Mesendoderm (in vitro differentiated cells): Measurements from ENCODE around the gene TTC23.
A peak's percentile ranks its signal among the peaks of the same experiment; 100 is the strongest.

Source experiments
- DNase-seq: peaks from one replicate; pipeline ENCODE4 v3.0.0; 2013
- H2AK5ac ChIP-seq: 2 replicates; pipeline ENCODE4 v1.6.1; 2013; ENCODE audit warnings: low read length, inconsistent platforms
- H2BK120ac ChIP-seq: 2 replicates; pipeline ENCODE4 v1.6.1; 2013; ENCODE audit warnings: low read depth, mild to moderate bottlenecking, low read length, moderate library complexity, mixed read lengths
- H2BK15ac ChIP-seq: replicated peaks from 2 replicates; pipeline ENCODE4 v1.6.1; 2013; ENCODE audit warnings: low read depth, mild to moderate bottlenecking, moderate library complexity
- H2BK5ac ChIP-seq: 2 replicates; pipeline ENCODE4 v1.6.1; 2013; ENCODE audit warnings: low read length, inconsistent platforms
- H3K18ac ChIP-seq: 2 replicates; pipeline ENCODE4 v1.6.1; 2013; ENCODE audit warnings: mild to moderate bottlenecking, low read length, mixed read lengths
- H3K23ac ChIP-seq: one replicate; pipeline ENCODE4 v1.6.1; 2013; ENCODE audit warnings: low read length
- H3K27ac ChIP-seq: 2 replicates; pipeline ENCODE4 v1.5.1; 2013; ENCODE audit warnings: low read depth, mild to moderate bottlenecking, inconsistent platforms, low read length, moderate library complexity
- H3K27me3 ChIP-seq: 2 replicates; pipeline ENCODE4 v1.6.1; 2013; ENCODE audit warnings: low read length, control low read depth, mild to moderate bottlenecking, inconsistent platforms; ENCODE audit not compliant: insufficient read depth, poor library complexity
- H3K36me3 ChIP-seq: 2 replicates; pipeline ENCODE4 v1.6.1; 2013; ENCODE audit warnings: low read length, inconsistent platforms; ENCODE audit not compliant: control insufficient read depth, insufficient read depth
- H3K4ac ChIP-seq: one replicate; pipeline ENCODE4 v1.6.1; 2013; ENCODE audit warnings: low read depth, mild to moderate bottlenecking, low read length, moderate library complexity
- H3K4me1 ChIP-seq: 2 replicates; pipeline ENCODE4 v1.6.1; 2013; ENCODE audit warnings: low read depth, low read length, inconsistent platforms; ENCODE audit not compliant: control insufficient read depth
- H3K4me2 ChIP-seq: 2 replicates; pipeline ENCODE4 v1.6.1; 2013; ENCODE audit warnings: low read length
- H3K4me3 ChIP-seq: 2 replicates; pipeline ENCODE4 v1.5.1; 2013; ENCODE audit warnings: mild to moderate bottlenecking, low read length
- H3K56ac ChIP-seq: one replicate; pipeline ENCODE4 v1.6.1; 2013; ENCODE audit warnings: low read length
- H3K79me1 ChIP-seq: 2 replicates; pipeline ENCODE4 v1.6.1; 2013; ENCODE audit warnings: low read length, inconsistent platforms
- H3K79me2 ChIP-seq: 2 replicates; pipeline ENCODE4 v1.6.1; 2013; ENCODE audit warnings: mild to moderate bottlenecking, low read length; ENCODE audit not compliant: control insufficient read depth, insufficient read depth
- H3K9ac ChIP-seq: 2 replicates; pipeline ENCODE4 v1.6.1; 2013; ENCODE audit warnings: low read length, inconsistent platforms
- H4K5ac ChIP-seq: one replicate; pipeline ENCODE4 v1.6.1; 2013; ENCODE audit warnings: low read length
- H4K8ac ChIP-seq: one replicate; pipeline ENCODE4 v1.6.1; 2013; ENCODE audit warnings: low read depth, mild to moderate bottlenecking, control low read depth, low read length, moderate library complexity
- WGBS: extraction: QIAGEN DNeasy Blood & Tissue Kit; methylation state at CpG from one replicate; pipeline ENCODE4 v1.1.7; 2013; ENCODE audit warnings: low lambda C conversion rate, missing lambda C conversion rate; ENCODE audit not compliant: insufficient coverage; ENCODE audit errors: extremely low coverage; 5-methylcytosine and 5-hydroxymethylcytosine counted together

The TTC23 gene

DNA sequence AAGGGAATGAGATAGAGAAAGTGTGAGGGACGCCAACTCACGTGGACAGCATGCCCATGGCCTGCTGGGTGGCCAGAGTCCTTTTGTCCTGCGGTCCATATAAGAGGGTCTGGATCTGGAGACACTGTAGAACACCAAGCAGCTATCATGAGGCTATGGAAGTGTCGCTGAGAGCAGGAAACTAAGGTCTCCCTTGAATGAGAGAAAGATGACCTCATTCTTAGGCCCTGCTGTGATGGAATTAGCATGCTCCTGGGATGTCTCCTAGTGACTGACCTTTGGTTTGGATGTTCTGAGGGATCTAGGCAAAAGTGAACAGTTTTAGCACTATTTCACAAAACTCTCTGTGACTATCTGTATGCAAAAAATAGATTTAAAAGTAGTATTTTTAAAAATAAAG lies 110.1 kb downstream of the TTC23 start:
- Histone ChIP-seq H4K5ac (no peak overlapping the region), H3K9ac (no peak overlapping the region), H3K79me1 (no peaks in the 10 kb centered on the region), H3K4me2 (no peak overlapping the region), H3K4ac (no peak overlapping the region), H3K36me3 (no peaks in the 10 kb centered on the region), H3K27ac (peak overlapping the region; percentile 38), H3K56ac (no peak overlapping the region), H3K4me1 (peaks cover 20% of the 10 kb centered on the region), H3K23ac (no peak overlapping the region), H3K27me3 (no peaks in the 10 kb centered on the region), H3K79me2 (no peaks in the 10 kb centered on the region), H2BK5ac (no peak overlapping the region), H3K18ac (no peak overlapping the region), H4K8ac (no peak overlapping the region), H2BK15ac (no peak overlapping the region), H3K4me3 (no peak overlapping the region), H2AK5ac (no peak overlapping the region), H2BK120ac (no peak overlapping the region)
- WGBS, result no CpG with 5 or more reads among the region's 4 CpGs
- DNase-seq, result peak; percentile 86

DNA sequence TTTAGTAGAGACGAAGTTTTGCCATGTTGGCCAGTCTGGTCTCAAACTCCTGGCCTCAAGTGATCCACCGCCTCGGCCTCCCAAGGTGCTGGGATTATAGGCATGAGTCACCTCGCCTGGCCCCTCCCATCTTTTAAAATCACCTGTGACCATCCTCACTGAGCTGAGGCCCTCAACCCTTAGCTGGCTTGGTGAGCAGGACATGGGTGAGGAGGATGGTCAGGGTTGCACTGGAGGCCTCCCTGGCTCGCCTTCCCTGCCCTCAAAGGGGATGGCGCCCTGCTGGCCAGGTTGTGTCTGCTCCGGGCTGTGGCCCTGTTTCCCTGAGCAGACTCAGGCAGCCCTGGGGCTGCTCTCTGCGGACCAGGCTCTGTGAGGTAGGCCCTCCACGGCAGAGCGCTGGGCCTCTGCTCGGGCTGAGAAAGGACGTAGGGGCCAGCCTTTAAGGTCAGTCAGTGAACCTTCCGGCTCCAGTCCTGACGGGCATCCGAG lies 110.8 kb downstream of the TTC23 start:
- Histone ChIP-seq H3K4ac (no peak overlapping the region), H3K4me2 (no peak overlapping the region), H3K79me2 (no peaks in the 10 kb centered on the region), H3K9ac (no peak overlapping the region), H3K36me3 (no peaks in the 10 kb centered on the region), H3K4me3 (no peak overlapping the region), H2AK5ac (peak overlapping the region; percentile 13), H2BK5ac (no peak overlapping the region), H4K8ac (no peak overlapping the region), H3K27ac (peak overlapping the region; percentile 63), H2BK120ac (no peak overlapping the region), H3K27me3 (no peaks in the 10 kb centered on the region), H3K56ac (peak overlapping the region; percentile 27), H3K79me1 (no peaks in the 10 kb centered on the region), H3K18ac (no peak overlapping the region), H2BK15ac (no peak overlapping the region), H3K23ac (no peak overlapping the region), H4K5ac (no peak overlapping the region), H3K4me1 (peaks cover 15% of the 10 kb centered on the region)
- DNase-seq, result peak; percentile 39
- WGBS, result no CpG with 5 or more reads among the region's 15 CpGs

DNA sequence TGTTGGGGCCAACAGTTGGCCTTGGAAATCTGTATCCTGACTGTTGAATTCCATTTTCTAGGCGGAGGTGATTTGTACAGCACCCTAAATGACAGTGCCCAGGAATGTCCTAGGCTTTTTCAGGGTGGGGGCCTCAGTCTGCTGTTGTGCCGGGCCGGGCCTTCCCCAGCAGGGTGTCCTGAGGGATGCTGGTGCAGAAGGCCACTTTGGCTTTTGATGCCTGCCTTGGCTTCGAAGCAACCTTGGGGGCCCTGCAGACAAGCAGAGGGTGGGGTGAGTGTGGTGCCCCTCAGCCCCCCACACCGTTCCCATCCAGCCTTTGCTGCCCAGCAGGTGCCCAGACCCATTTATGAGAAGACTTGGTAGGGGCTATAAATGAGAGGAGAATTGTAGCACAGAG lies 111.5 kb downstream of the TTC23 start:
- Histone ChIP-seq H2BK15ac (no peak overlapping the region), H3K4me2 (no peak overlapping the region), H3K27me3 (no peaks in the 10 kb centered on the region), H3K4me3 (no peak overlapping the region), H3K18ac (no peak overlapping the region), H2BK120ac (no peak overlapping the region), H3K4me1 (peaks cover 11% of the 10 kb centered on the region), H4K5ac (no peak overlapping the region), H2AK5ac (no peak overlapping the region), H3K4ac (no peak overlapping the region), H2BK5ac (no peak overlapping the region), H3K79me2 (no peaks in the 10 kb centered on the region), H4K8ac (no peak overlapping the region), H3K9ac (no peak overlapping the region), H3K36me3 (no peaks in the 10 kb centered on the region), H3K23ac (peak overlapping the region; percentile 38), H3K79me1 (no peaks in the 10 kb centered on the region), H3K27ac (no peak overlapping the region), H3K56ac (no peak overlapping the region)
- WGBS, result no CpG with 5 or more reads among the region's 5 CpGs
- no peak for DNase-seq

DNA sequence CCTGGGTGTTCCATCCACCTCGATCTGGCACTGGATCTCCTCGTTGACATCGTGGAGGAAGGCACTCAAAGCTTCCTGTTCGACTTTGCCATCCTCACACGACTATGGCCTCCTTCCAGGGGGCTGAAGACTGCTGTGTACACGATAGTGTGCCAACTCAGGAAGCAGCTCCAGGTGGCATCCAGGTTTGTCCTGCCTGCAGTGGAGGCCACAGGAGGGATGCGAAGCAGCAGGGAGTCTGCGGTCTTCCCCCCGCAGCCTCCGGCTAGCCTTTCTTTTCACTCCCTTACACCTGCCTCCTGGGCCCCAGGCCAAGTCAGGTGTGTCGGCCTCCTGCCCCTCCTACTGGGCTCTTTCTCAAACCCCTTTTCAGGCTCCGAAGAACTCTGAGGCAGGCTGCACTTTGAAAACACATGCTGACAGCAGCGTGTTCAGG lies 112.3 kb downstream of the TTC23 start:
- DNase-seq, result no peak
- H3K36me3 ChIP-seq, result peaks cover 2% of the 10 kb centered on the region
- no CpG with 5 or more reads among the region's 13 CpGs for WGBS

DNA sequence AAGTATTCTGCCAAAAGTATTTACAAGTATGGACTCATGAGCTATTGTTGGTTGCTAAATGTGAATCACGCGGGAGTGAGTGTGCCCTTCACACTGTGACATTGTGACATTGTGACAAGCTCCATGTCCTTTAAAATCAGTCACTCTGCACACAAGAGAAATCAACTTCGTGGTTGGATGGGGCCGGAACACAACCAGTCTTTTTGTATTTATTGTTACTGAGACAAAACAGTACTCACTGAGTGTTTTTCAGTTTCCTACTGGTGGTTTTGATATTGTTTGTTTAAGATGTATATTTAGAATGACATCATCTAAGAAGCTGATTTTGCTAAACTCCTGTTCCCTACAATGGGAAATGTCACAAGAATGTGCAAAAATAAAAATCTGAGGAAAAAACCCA lies 114.2 kb downstream of the TTC23 start:
- no peak overlapping the region for H2BK15ac ChIP-seq
- no peak for DNase-seq
- H3K27ac ChIP-seq, result no peak overlapping the region
- H3K4ac ChIP-seq, result no peak overlapping the region
- no peak overlapping the region for H3K18ac ChIP-seq
- H4K8ac ChIP-seq, result no peak overlapping the region
- H3K27me3 ChIP-seq, result no peaks in the 10 kb centered on the region
- WGBS, result no CpG with 5 or more reads among the region's 4 CpGs
- H3K4me3 ChIP-seq, result no peak overlapping the region
- peaks cover 3% of the 10 kb centered on the region for H3K4me1 ChIP-seq
- H3K9ac ChIP-seq, result no peak overlapping the region
- H2BK5ac ChIP-seq, result no peak overlapping the region
- H2BK120ac ChIP-seq, result no peak overlapping the region
- H3K79me2 ChIP-seq, result no peaks in the 10 kb centered on the region
- no peak overlapping the region for H3K23ac ChIP-seq
- no peak overlapping the region for H3K4me2 ChIP-seq
- H3K56ac ChIP-seq, result no peak overlapping the region
- H3K36me3 ChIP-seq, result peaks cover 2% of the 10 kb centered on the region
- H3K79me1 ChIP-seq, result no peaks in the 10 kb centered on the region
- no peak overlapping the region for H4K5ac ChIP-seq
- H2AK5ac ChIP-seq, result no peak overlapping the region

More for the DNA sequence above, 112.3 kb downstream of the TTC23 start:
- Histone ChIP-seq H3K79me1 (no peaks in the 10 kb centered on the region), H3K56ac (no peak overlapping the region), H3K79me2 (no peaks in the 10 kb centered on the region), H3K27ac (no peak overlapping the region), H3K4me3 (no peak overlapping the region), H2AK5ac (no peak overlapping the region), H3K9ac (no peak overlapping the region), H3K23ac (no peak overlapping the region), H2BK120ac (no peak overlapping the region), H4K5ac (no peak overlapping the region), H4K8ac (no peak overlapping the region), H3K4me1 (peaks cover 5% of the 10 kb centered on the region), H3K4ac (no peak overlapping the region), H3K4me2 (no peak overlapping the region), H2BK5ac (no peak overlapping the region), H2BK15ac (no peak overlapping the region), H3K27me3 (no peaks in the 10 kb centered on the region), H3K18ac (no peak overlapping the region)

DNA sequence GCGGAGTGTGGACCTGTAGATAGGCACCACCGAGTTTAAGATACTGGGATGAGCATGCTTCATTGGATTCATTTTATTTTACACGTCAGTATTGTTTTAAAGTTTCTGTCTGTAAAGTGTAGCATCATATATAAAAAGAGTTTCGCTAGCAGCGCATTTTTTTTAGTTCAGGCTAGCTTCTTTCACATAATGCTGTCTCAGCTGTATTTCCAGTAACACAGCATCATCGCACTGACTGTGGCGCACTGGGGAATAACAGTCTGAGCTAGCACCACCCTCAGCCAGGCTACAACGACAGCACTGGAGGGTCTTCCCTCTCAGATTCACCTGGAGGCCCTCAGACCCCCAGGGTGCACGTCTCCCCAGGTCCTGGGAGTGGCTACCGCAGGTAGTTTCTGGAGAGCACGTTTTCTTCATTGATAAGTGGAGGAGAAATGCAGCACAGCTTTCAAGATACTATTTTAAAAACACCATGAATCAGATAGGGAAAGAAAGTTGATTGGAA lies 115.0 kb downstream of the TTC23 start:
- no peak overlapping the region for H2BK15ac ChIP-seq
- H2BK120ac ChIP-seq, result no peak overlapping the region
- peaks cover 3% of the 10 kb centered on the region for H3K4me1 ChIP-seq
- no peak overlapping the region for H2AK5ac ChIP-seq
- H3K27ac ChIP-seq, result no peak overlapping the region
- no peak overlapping the region for H4K5ac ChIP-seq
- H3K27me3 ChIP-seq, result no peaks in the 10 kb centered on the region
- no peak overlapping the region for H3K23ac ChIP-seq
- no peak overlapping the region for H3K56ac ChIP-seq
- H4K8ac ChIP-seq, result no peak overlapping the region
- no peak overlapping the region for H3K4ac ChIP-seq
- H3K9ac ChIP-seq, result no peak overlapping the region
- no peak overlapping the region for H3K18ac ChIP-seq
- H3K79me2 ChIP-seq, result no peaks in the 10 kb centered on the region
- DNase-seq, result no peak
- H3K36me3 ChIP-seq, result peaks cover 2% of the 10 kb centered on the region
- H3K4me3 ChIP-seq, result no peak overlapping the region
- H2BK5ac ChIP-seq, result no peak overlapping the region
- H3K4me2 ChIP-seq, result no peak overlapping the region
- no CpG with 5 or more reads among the region's 11 CpGs for WGBS
- no peaks in the 10 kb centered on the region for H3K79me1 ChIP-seq
